Pancreas (tissue), 10 donors: ENCODE measurements around the gene ZNF831. TPM values are rescaled to one million over a fixed set of nuclear protein-coding genes. Genes with fewer than 3 reads are reported as not detected.

ENCODE experiments used
- ATAC-seq, 4 donors: fragments of 200-7000 bp; cut with Tn5 transposase; one replicate each; pipeline versions ENCODE4 v1.8.0 to v1.9.1; 2020; ENCODE audit warnings: mild to moderate bottlenecking in 4 of 4, moderate library complexity in 4 of 4
- DNase-seq, 6 donors: peaks; one replicate each; pipeline ENCODE4 v3.0.0-alpha.2; 2020
- FAIRE-seq: peaks from 2 replicates; lab custom pipeline; 2012; peaks lifted over from hg19 to GRCh38; lab: Jason Lieb, UNC
- H3K27ac ChIP-seq, 4 donors: fragments of 200-600 bp; sonication (generic); 1 replicate in 3 of 4; 2 replicates in 1 of 4; pipeline versions ENCODE4 v1.5.0 to v1.8.0; 2020
- H3K27me3 ChIP-seq, 4 donors: fragments of 200-600 bp; one replicate each; pipeline ENCODE4 v1.8.0; 2021
- H3K36me3 ChIP-seq, 3 donors: fragments of 200-600 bp; sonication (generic) in 1 of 3; one replicate each; pipeline versions ENCODE4 v1.5.0 to v1.8.0; 2020 to 2021
- H3K4me1 ChIP-seq, 3 donors: fragments of 200-600 bp; one replicate each; pipeline ENCODE4 v1.8.0; 2021
- H3K4me3 ChIP-seq, 4 donors: fragments of 200-600 bp; sonication (generic) in 2 of 4; one replicate each; pipeline versions ENCODE4 v1.5.0 to v1.8.0; 2020 to 2021
- H3K9me3 ChIP-seq, 4 donors: fragments of 200-600 bp; one replicate each; pipeline ENCODE4 v1.8.0; 2021
- CTCF ChIP-seq, 4 donors: fragments of 200-600 bp; sonication (generic) in 3 of 4; IDR thresholded peaks; one replicate each; pipeline versions ENCODE4 v1.5.0 to v1.8.0; 2021; ENCODE audit warnings: antibody characterized with exemption in 4 of 4
- WGBS, 2 donors: extraction: QIAGEN DNeasy Blood & Tissue Kit; methylation state at CpG; one replicate each; pipeline ENCODE4 v1.1.7; 2013; 5-methylcytosine and 5-hydroxymethylcytosine counted together
- intact Hi-C, 3 donors: fragments of 100-400 bp; cut with DNase I; formaldehyde crosslinking; loops; one replicate each; pipeline versions ENCODE4 v1.11.1 to v1.14.2; 2022
- polyA plus RNA-seq, 2 donors: library from polyadenylated mRNA; stranded (reverse); fragments of 200-250 nt; gene quantifications; one replicate each; pipeline ENCODE4 v1.2.3, GENCODE V29; 2013
- total RNA-seq, 6 donors: library from RNA; stranded (reverse); fragmentation: NEBNext Ultra II Directional in 4 of 6; extraction: Animal tissue kit (Norgen Biotek cat#: 25700) in 4 of 6; gene quantifications; one replicate each; pipeline versions ENCODE4 v1.2.1 to v1.2.4, GENCODE V29; 2021 to 2023
- donor health status: healthy with polysubstance abuse.
- donor health status: DM: no; HTN: no; CAD: no; lungs with moderate emphysema.
- donor health status: DM: no; HTN: no; CAD: no.
- donor health status: control.
- donor health status: control.
- donor health status: Bipolar disorder and iron deficiency.
- donor health status: DM: yes; HTN: yes; CAD: no.
- donor health status: DM: no; HTN: no; CAD: no.
- donor health status: DM: no; HTN: no; CAD: no.
- donor health status: DM: yes; HTN: yes; CAD: no.

Gene ZNF831
- total and polyA plus RNA-seq, 8 donors = 0.04 to 0.23 (median 0.16) TPM

GRCh38 chr20:59138114-59138748, 25.4 kb upstream of the ZNF831 start:
- no peaks in the 10 kb centered on the region for H3K36me3 ChIP-seq
- no peak for ATAC-seq
- DNase-seq = no peak
- no peak for FAIRE-seq
- intact Hi-C loops = no loop called here
- H3K27me3 ChIP-seq = no peaks in the 10 kb centered on the region
- no peak overlapping the region for H3K4me3 ChIP-seq
- no peak for TF ChIP-seq CTCF (IDR thresholded peaks at IDR 0.05)
- no peaks in the 10 kb centered on the region for H3K4me1 ChIP-seq
- H3K9me3 ChIP-seq = no peaks in the 10 kb centered on the region
- no peak overlapping the region for H3K27ac ChIP-seq
- WGBS, 2 donors = 69 to 77% methylated on average over 6 of the region's 6 CpGs

- TF ChIP-seq CTCF (IDR thresholded peaks at IDR 0.05) = no peak
- DNase-seq (no peak), ATAC-seq (no peak), FAIRE-seq (no peak)
- H3K4me1 ChIP-seq = no peaks in the 10 kb centered on the region
- H3K27me3 ChIP-seq = no peaks in the 10 kb centered on the region
- 57 to 66% methylated on average over 1 of the region's 1 CpG for WGBS, 2 donors
- intact Hi-C loops = no loop called here
- H3K27ac ChIP-seq = no peak overlapping the region
- H3K36me3 ChIP-seq = no peaks in the 10 kb centered on the region
- H3K9me3 ChIP-seq = no peaks in the 10 kb centered on the region
- H3K4me3 ChIP-seq = no peak overlapping the region
Observed at GRCh38 chr20:59139998-59140397, 23.6 kb upstream of the ZNF831 start.

GRCh38 chr20:59141818-59142581, 21.6 kb upstream of the ZNF831 start:
- 66 to 71% methylated on average over 13 of the region's 13 CpGs for WGBS, 2 donors
- Histone ChIP-seq H3K36me3 (no peaks in the 10 kb centered on the region), H3K27ac (no peak overlapping the region), H3K4me3 (no peak overlapping the region), H3K9me3 (no peaks in the 10 kb centered on the region), H3K27me3 (no peaks in the 10 kb centered on the region), H3K4me1 (no peaks in the 10 kb centered on the region)
- no peak for FAIRE-seq
- no peak for TF ChIP-seq CTCF (IDR thresholded peaks at IDR 0.05)
- intact Hi-C loops = no loop called here
- no peak for DNase-seq
- ATAC-seq = no peak

- no peak for TF ChIP-seq CTCF (IDR thresholded peaks at IDR 0.05)
- Histone ChIP-seq H3K27ac (no peak overlapping the region), H3K36me3 (no peaks in the 10 kb centered on the region), H3K4me3 (no peak overlapping the region), H3K4me1 (no peaks in the 10 kb centered on the region), H3K9me3 (no peaks in the 10 kb centered on the region), H3K27me3 (no peaks in the 10 kb centered on the region)
- no peak for ATAC-seq
- FAIRE-seq = no peak
- DNase-seq = no peak
- intact Hi-C loops = no loop called here
- 61 to 66% methylated on average over 5 of the region's 5 CpGs for WGBS, 2 donors
Observed at GRCh38 chr20:59143326-59143725, 20.3 kb upstream of the ZNF831 start.
